ENCODE measurements around the gene DSCAM.
"Not testable (repeated sequence)": the region's sequence is repeated elsewhere in the genome, so short reads cannot be mapped to it uniquely, and the experiment has no call there.

DSCAM gene

DNA sequence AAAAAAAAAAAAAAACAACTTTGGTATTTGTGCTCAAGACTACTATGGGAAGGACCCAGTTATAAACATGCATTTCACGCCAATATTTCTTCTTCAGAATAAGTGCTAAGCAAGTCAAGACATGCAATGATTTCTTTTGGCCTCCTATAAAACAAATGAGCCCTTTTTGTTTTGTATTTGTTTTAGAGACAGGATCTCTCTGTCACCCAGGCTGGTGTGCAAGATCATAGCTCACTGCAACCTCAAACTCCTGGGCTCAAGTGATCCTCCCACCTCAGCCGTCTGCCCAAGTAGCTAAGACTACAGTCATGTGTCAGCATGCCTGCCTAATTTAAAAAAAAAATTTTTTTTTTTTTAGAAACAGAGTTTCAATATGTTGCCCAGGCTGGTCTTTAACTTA, 631.0 kb downstream of the DSCAM start:
- peak; percentile 44 for DNase-seq (ENCODE audit: low read depth, low spot score)
- H3K27ac ChIP-seq = no peak overlapping the region

DNA sequence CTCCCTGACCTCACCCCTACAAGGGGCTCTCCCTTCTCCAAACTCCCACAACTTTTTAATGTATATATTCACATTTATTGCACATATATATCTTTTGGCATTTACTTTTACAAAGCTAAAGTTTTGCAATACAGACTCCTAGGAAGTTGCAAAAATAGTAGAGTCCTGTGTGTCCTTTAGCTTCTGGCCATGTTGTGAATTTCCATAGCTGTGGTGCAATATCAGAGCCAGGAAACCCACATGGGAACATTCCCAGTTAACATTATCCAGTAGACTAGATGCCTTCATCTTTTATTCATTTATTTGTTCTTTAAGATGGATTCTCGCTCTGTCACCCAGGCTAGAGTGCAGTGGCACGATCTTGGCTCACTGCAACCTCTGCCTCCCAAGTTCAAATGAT, 636.7 kb downstream of the DSCAM start:
- DNase-seq (ENCODE audit: low read depth, low spot score) = no peak
- no peak overlapping the region for H3K27ac ChIP-seq

- DNase-seq (ENCODE audit: low read depth, low spot score) = no peak
- no peak overlapping the region for H3K27ac ChIP-seq
Measured at GRCh38 chr21:40208948-40209345, 638.0 kb downstream of the DSCAM start.

GRCh38 chr21:40208206-40208947, 638.6 kb downstream of the DSCAM start:
- DNase-seq (ENCODE audit: low read depth, low spot score) = no peak
- H3K27ac ChIP-seq = no peak overlapping the region

DNA sequence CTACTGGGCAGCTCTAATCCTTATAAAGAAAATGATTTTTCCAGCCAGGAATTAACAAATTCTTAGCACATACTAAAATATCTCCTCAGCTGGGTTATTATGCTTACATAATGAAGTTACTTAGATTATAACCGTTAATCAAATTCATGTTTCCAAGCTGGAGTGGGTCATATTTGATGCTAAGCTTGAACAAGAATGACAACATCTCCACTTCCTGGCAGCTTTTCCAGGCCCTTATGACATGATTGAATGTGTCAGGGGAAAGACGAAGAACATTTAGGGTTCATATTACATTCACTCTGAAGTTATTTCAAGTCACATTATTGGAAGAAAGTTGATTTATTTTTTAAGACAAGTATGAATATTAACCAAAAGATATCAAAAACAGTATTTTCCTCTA, 646.0 kb downstream of the DSCAM start:
- no peak overlapping the region for H3K27ac ChIP-seq
- DNase-seq (ENCODE audit: low read depth, low spot score) = no peak

- DNase-seq (ENCODE audit: low read depth, low spot score) = no peak
- H3K27ac ChIP-seq = no peak overlapping the region
Measured at GRCh38 chr21:40200126-40200525, 646.8 kb downstream of the DSCAM start.

DNA sequence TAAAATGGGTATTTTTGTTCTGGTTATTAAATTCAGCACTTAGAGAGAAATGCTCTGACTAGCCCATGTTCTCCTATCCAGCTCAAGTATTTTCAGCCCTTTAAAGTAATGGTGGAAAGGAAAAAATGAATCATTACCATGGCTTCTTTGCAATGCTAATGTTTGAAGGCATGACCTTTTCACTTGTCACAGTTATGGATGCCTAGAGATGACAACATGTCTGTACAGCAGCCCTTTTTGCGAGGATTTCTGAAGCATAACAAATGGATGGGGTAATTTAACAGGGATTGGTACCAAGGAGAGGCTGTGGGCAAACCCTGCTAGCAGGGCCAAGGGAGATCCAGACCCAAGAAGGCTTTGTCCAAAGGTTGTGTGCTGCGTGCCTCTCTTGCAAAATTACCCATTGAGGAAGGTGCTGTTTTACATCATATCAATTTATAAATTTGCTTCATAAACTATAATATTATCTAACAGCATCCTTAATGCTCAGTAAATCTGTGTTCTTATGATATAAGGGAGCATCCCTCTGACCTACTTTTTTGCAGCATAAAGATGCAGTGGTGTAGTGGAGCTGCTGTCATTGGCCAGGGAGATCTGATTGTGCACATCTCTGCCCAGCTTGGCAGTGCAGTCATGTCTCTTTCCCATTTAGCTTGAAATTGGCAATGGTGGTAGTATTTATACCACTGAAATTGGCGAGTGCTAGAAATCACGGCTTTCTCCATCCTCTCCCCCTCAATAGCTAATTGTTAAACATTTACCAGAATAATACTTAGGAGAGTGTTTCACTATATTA, 652.6 kb downstream of the DSCAM start:
- H3K27ac ChIP-seq = no peak overlapping the region
- DNase-seq (ENCODE audit: low read depth, low spot score) = no peak

GRCh38 chr21:40191616-40192015, 655.3 kb downstream of the DSCAM start:
- DNase-seq (ENCODE audit: low read depth, low spot score) = no peak
- H3K27ac ChIP-seq = no peak overlapping the region

DNA sequence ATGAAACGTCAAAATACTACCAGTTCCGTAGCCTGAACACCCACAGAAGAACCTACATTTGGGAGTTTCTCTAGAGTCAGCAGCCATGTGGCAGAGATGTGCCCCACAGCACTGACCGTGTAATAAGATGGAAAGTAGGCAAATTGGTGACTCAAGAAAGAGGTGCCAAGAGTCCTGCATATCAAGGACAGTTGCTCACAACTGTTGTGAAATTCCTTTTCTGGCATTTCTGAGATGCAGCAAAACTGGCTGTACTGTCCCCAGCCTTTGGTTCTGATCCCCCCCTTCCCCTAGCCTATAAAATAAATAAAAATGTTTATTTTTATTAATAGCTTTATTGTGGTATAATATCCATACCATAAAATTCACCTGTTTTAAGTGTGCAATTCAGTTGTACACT, 655.8 kb downstream of the DSCAM start:
- H3K27ac ChIP-seq = no peak overlapping the region
- no peak for DNase-seq (ENCODE audit: low read depth, low spot score)

GRCh38 chr21:40187946-40188654, 658.9 kb downstream of the DSCAM start:
- no peak overlapping the region for H3K27ac ChIP-seq
- no peak for DNase-seq (ENCODE audit: low read depth, low spot score)

DNA sequence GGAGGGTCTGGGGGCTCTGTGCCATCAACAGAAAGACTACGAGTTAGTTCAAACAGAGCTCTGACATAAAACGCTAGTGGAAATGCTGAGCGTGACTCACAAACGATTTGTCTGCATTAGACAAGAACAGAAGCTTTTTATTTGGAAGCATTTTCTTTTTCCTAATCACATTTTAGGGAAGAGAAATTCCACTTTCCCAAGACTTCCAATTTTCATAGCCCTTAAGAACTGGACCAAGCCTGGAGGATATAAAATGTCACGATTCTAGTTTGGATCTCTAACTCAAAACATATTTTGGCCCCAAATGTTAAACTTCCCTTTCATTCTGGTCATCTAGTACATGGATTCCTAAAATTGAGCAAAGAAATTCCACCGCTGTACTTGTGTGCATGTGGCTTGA, 659.7 kb downstream of the DSCAM start:
- no peak for DNase-seq (ENCODE audit: low read depth, low spot score)
- H3K27ac ChIP-seq = no peak overlapping the region

GRCh38 chr21:40186045-40186444, 660.9 kb downstream of the DSCAM start:
- no peak overlapping the region for H3K27ac ChIP-seq
- no peak for DNase-seq (ENCODE audit: low read depth, low spot score)

- no peak overlapping the region for H3K27ac ChIP-seq
- DNase-seq (ENCODE audit: low read depth, low spot score) = no peak
Measured at GRCh38 chr21:40185208-40185607, 661.8 kb downstream of the DSCAM start.

- not testable (repeated sequence) for DNase-seq (ENCODE audit: low read depth, low spot score); H3K27ac ChIP-seq
Measured at GRCh38 chr21:40182491-40182890, 664.5 kb downstream of the DSCAM start.

DNA sequence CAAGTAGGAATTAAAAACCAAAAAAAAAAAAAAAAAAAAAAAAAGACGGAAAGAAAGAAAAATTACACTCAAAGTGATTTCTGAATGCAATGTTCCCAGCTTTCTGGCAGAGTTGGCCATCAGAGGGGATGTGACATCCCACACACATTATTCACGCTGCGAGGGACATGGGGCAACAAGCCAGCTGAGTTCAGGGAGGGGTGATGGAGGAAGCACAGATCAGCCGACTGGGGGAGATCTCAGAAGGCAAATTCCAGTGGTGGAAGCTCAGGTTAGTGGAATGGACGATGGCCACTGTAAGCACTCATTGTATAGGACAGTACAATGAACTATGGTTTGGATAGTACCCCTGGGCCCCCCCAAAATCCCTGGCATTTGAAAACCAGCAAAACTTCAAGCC, 667.8 kb downstream of the DSCAM start:
- H3K27ac ChIP-seq = no peak overlapping the region
- DNase-seq (ENCODE audit: low read depth, low spot score) = no peak

GRCh38 chr21:40178726-40179125, 668.2 kb downstream of the DSCAM start:
- no peak for DNase-seq (ENCODE audit: low read depth, low spot score)
- H3K27ac ChIP-seq = no peak overlapping the region

DNA sequence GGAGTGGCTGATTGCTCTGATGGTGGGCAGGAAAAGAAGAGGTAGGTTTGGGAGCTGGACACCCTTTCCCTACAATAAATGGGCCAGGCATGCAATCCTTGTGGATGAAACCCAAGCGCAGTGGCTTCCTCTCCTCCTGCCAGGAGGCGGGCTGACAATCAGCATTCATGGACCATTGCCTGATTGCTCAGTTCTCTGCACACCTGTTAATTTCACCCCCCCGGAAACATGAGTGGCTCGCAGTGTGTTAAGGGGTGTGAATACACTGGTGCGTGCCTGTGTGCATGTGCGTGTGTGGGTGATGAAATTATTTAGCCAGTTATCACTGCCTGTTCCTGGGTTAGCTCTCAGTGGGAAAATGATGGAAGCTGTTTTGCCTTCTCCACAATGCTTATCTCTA, 669.0 kb downstream of the DSCAM start:
- H3K27ac ChIP-seq = no peak overlapping the region
- DNase-seq (ENCODE audit: low read depth, low spot score) = no peak

DNA sequence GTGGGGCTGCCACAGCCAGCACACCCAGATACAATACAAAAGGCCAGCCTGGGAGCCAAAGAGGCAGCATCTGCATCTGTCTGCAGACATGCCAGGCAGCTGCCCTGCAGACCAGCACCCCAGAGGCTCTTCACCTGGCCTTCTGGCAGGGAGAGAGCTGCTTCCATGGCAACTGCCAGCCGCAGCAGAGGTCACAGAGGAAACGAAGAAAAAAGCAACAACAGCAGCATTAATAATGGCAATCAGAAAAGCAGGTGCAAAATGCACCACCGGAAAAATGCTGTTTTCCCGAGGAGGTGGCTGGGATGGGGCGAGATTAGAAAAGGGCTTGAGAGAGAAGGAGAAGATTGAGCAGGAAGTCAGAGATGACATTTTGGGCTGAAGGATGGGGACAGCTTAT, 670.2 kb downstream of the DSCAM start:
- no peak for DNase-seq (ENCODE audit: low read depth, low spot score)
- no peak overlapping the region for H3K27ac ChIP-seq

- no peak overlapping the region for H3K27ac ChIP-seq
- DNase-seq (ENCODE audit: low read depth, low spot score) = no peak
Measured at GRCh38 chr21:40173816-40174215, 673.1 kb downstream of the DSCAM start.

- no peak for DNase-seq (ENCODE audit: low read depth, low spot score)
- no peak overlapping the region for H3K27ac ChIP-seq
Measured at GRCh38 chr21:40169971-40170370, 677.0 kb downstream of the DSCAM start.

GRCh38 chr21:40166291-40166843, 680.6 kb downstream of the DSCAM start:
- no peak for DNase-seq (ENCODE audit: low read depth, low spot score)
- H3K27ac ChIP-seq = no peak overlapping the region
